Tibial artery (tissue), 4 donors: ENCODE results near the gene CD74.
A peak's percentile ranks its signal among the peaks of the same experiment; 100 is the strongest.

ENCODE experiments used
- DNase-seq, 2 donors: peaks; one replicate each; pipeline ENCODE4 v3.0.0-alpha.2; 2019
- H3K27ac ChIP-seq, 2 donors: fragments of 200-600 bp; sonication (generic) in 1 of 2; 1 replicate in 1 of 2; 2 replicates in 1 of 2; pipeline ENCODE4 v1.5.1; 2018 to 2019; ENCODE audit warnings: mild to moderate bottlenecking in 1 of 2
- H3K27me3 ChIP-seq, 2 donors: fragments of 200-600 bp; sonication (generic) in 1 of 2; one replicate each; pipeline versions ENCODE4 v1.5.1 to v1.6.0; 2016 to 2019
- H3K36me3 ChIP-seq, 3 donors: fragments of 200-600 bp; sonication (generic) in 2 of 3; one replicate each; pipeline ENCODE4 v1.5.1; 2016 to 2019; ENCODE audit warnings: mild to moderate bottlenecking in 2 of 3
- H3K4me1 ChIP-seq, 4 donors: fragments of 200-600 bp; sonication (generic) in 2 of 4; 1 replicate in 3 of 4; 2 replicates in 1 of 4; pipeline ENCODE4 v1.5.1; 2016 to 2019
- H3K4me3 ChIP-seq, 2 donors: fragments of 200-600 bp; sonication (generic) in 1 of 2; 1 replicate in 1 of 2; 2 replicates in 1 of 2; pipeline ENCODE4 v1.5.1; 2018 to 2019; ENCODE audit warnings: mild to moderate bottlenecking in 2 of 2
- H3K9me3 ChIP-seq, 3 donors: fragments of 200-600 bp; sonication (generic) in 1 of 3; one replicate each; pipeline ENCODE4 v1.5.1; 2016 to 2019
- CTCF ChIP-seq, 2 experiments: fragments of 200-600 bp in 1 of 2; fragments of 450-650 bp in 1 of 2; IDR thresholded peaks; one replicate each; pipeline ENCODE4 v1.5.1; 2017 to 2019; ENCODE audit warnings: antibody characterized with exemption in 2 of 2, mild to moderate bottlenecking in 1 of 2, moderate library complexity in 1 of 2
- intact Hi-C: fragments of 100-400 bp; cut with DNase I; formaldehyde crosslinking; loops from one replicate; pipeline ENCODE4 v1.15.0; 2023; ENCODE audit warnings: low total_unique reads

CD74 gene

GRCh38 chr5:150449517-150450339, 37.0 kb upstream of the CD74 start, which contains the start of gene RPS14:
RPS14 (minus strand) TSS chr5:150449739; CDS start chr5:150447733, 2,006 bp downstream.
- H3K4me1 ChIP-seq, result peaks cover 0 to 25% (median 14%) of the 10 kb centered on the region in 4 donors
- intact Hi-C loops, result loop anchor here (5.0 to 10.0 kb wide), 2 partner anchors 38 to 205 kb away; no protein-coding TSS in a partner anchor
- peak; percentile 94 to 96 for DNase-seq

GRCh38 chr5:150448952-150449516, 36.3 kb upstream of the CD74 start:
- peak overlapping the region; percentile 68 to 69 for H3K4me3 ChIP-seq
- H3K4me1 ChIP-seq, result peaks cover 0 to 25% (median 14%) of the 10 kb centered on the region in 4 donors
- intact Hi-C loops, result no loop called here
- peak overlapping the region; percentile 89 to 94 for H3K27ac ChIP-seq
- no peaks in the 10 kb centered on the region for H3K27me3 ChIP-seq
- DNase-seq, result no peak
- H3K36me3 ChIP-seq, result peaks cover 37 to 38% (median 38%) of the 10 kb centered on the region in 3 donors
- no peak for TF ChIP-seq CTCF (IDR thresholded peaks at IDR 0.05)
- no peaks in the 10 kb centered on the region for H3K9me3 ChIP-seq

More at GRCh38 chr5:150449517-150450339, 37.0 kb upstream of the CD74 start, which contains the start of gene RPS14:
- peak; percentile 91 to 92 for TF ChIP-seq CTCF (IDR thresholded peaks at IDR 0.05)
- Histone ChIP-seq H3K27ac (peak within 1 kb of the TSS; percentile 89 to 94), H3K27me3 (no peaks in the 10 kb centered on the region), H3K4me3 (peak within 1 kb of the TSS; percentile 68 to 69), H3K36me3 (peaks cover 30 to 31% (median 31%) of the 10 kb centered on the region in 3 donors), H3K9me3 (no peaks in the 10 kb centered on the region)

GRCh38 chr5:150448334-150448733, 35.6 kb upstream of the CD74 start:
- intact Hi-C loops, result no loop called here
- Histone ChIP-seq H3K27me3 (no peaks in the 10 kb centered on the region), H3K9me3 (no peaks in the 10 kb centered on the region), H3K27ac (peak overlapping the region; percentile 89 to 94), H3K36me3 (peaks cover 44 to 45% (median 45%) of the 10 kb centered on the region in 3 donors), H3K4me1 (peaks cover 0 to 25% (median 14%) of the 10 kb centered on the region in 4 donors), H3K4me3 (peak overlapping the region; percentile 68 to 69)
- no peak for DNase-seq
- no peak for TF ChIP-seq CTCF (IDR thresholded peaks at IDR 0.05)

GRCh38 chr5:150447188-150447587, 34.5 kb upstream of the CD74 start:
- Histone ChIP-seq H3K27ac (no peak overlapping the region), H3K4me1 (peaks cover 0 to 26% (median 14%) of the 10 kb centered on the region in 4 donors), H3K27me3 (no peaks in the 10 kb centered on the region), H3K36me3 (peaks cover 48 to 57% (median 48%) of the 10 kb centered on the region in 3 donors), H3K9me3 (no peaks in the 10 kb centered on the region), H3K4me3 (no peak overlapping the region)
- no peak for DNase-seq
- intact Hi-C loops, result no loop called here
- no peak for TF ChIP-seq CTCF (IDR thresholded peaks at IDR 0.05)

- intact Hi-C loops, result no loop called here
- peaks cover 48 to 63% (median 48%) of the 10 kb centered on the region in 3 donors for H3K36me3 ChIP-seq
Observed at GRCh38 chr5:150446583-150446982, 33.9 kb upstream of the CD74 start.

More at GRCh38 chr5:150446583-150446982, 33.9 kb upstream of the CD74 start:
- H3K27me3 ChIP-seq, result no peaks in the 10 kb centered on the region
- no peak overlapping the region for H3K27ac ChIP-seq
- no peak for DNase-seq
- peaks cover 0 to 32% (median 14%) of the 10 kb centered on the region in 4 donors for H3K4me1 ChIP-seq
- no peaks in the 10 kb centered on the region for H3K9me3 ChIP-seq
- H3K4me3 ChIP-seq, result no peak overlapping the region
- no peak for TF ChIP-seq CTCF (IDR thresholded peaks at IDR 0.05)
